Measurements from ENCODE around the gene CMSS1.
"Not testable (repeated sequence)": the region's sequence is repeated elsewhere in the genome, so short reads cannot be mapped to it uniquely, and the experiment has no call there.

CMSS1 gene

DNA sequence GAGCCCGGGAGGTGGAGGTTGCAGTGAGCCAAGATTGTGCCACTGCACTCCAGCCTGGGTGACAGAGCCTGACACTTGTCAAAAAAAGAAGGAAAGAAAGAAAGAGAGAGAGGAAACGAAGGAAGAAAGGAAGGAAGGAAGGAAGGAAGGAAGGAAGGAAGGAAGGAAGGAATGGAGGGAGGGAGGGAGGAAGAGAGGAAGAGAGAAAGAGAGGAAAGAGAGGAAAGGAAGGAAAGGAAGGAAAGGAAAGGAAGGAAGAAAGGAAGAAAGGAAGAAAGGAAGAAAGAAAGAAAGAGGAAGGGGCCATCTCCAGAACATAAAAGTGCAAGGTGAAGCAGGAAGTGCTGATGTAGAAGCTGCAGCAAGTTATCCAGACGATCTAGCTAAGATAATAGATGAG lies 411.5 kb downstream of the CMSS1 start:
- DNase-seq (ENCODE audit: low read depth): not testable (repeated sequence)

DNA sequence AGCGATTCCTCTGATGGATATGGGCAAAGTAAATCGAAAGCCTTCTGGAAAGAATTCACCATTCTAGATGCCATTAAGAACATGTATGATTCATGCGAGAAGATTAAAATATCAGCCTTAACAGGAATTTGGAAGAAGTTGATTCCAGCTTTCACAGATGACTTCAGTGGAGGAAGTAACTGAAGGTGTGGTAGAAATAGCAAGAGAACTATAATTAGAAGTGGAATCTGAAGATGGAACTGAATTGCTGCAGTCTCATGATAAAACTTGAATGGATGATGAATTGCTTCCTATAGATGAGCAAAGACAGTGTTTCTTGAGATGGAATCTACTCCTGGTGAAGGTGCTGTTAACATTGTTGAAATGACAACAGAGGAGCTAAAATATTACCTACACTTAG lies 413.0 kb downstream of the CMSS1 start:
- DNase-seq (ENCODE audit: low read depth): no peak

Data from stimulated activated CD8-positive, alpha-beta memory T cell treated with anti-CD3 and anti-CD28 coated beads, Interleukin-4, amount 100 ng/mL, for 24 hours (primary cell).